B cell (primary cell): ENCODE results near the gene PTPN13. TPM values are rescaled to one million over a fixed set of nuclear protein-coding genes. Genes with fewer than 3 reads are reported as not detected.

Experiments used
- ATAC-seq: fragments of 200-7000 bp; cut with Tn5 transposase; one replicate; pipeline ENCODE4 v1.10.0; 2021; ENCODE audit warnings: low read depth, mild to moderate bottlenecking, moderate number of reproducible peaks, moderate library complexity
- CTCF ChIA-PET: fragments of 350-600 bp; sonication (Branson Sonifier 250); formaldehyde crosslinking; loops from one replicate; lab custom pipeline; 2021; ENCODE audit warnings: antibody characterized with exemption, inconsistent platforms; lab: Charles Lee
- POLR2A ChIA-PET: fragments of 350-600 bp; sonication (Branson Sonifier 250); formaldehyde crosslinking; loops from one replicate; lab custom pipeline; 2021; ENCODE audit warnings: antibody characterized with exemption; lab: Charles Lee
- DNase-seq: peaks from one replicate; pipeline ENCODE4 v3.0.0; 2013
- H2AFZ ChIP-seq: 2 replicates; pipeline ENCODE4 v1.6.1; 2012; ENCODE audit warnings: mild to moderate bottlenecking, low read depth, low read length; ENCODE audit not compliant: insufficient read depth, poor library complexity, severe bottlenecking
- H3K27ac ChIP-seq, 2 donors: 1 replicate in 1 of 2; 2 replicates in 1 of 2; pipeline ENCODE4 v1.5.1; 2012 to 2013; ENCODE audit warnings: low read length in 2 of 2, mild to moderate bottlenecking in 2 of 2, moderate library complexity in 1 of 2
- H3K27me3 ChIP-seq, 4 experiments: fragments of 200-600 bp in 1 of 4; sonication (generic) in 1 of 4; replicated peaks in 1 of 4; 1 replicate in 2 of 4; 2 replicates in 2 of 4; pipeline versions ENCODE4 v1.6.1 to v1.7.0; 2013 to 2016; ENCODE audit warnings: low read length in 3 of 4, mild to moderate bottlenecking in 2 of 4, mixed read lengths in 1 of 4, moderate library complexity in 1 of 4; ENCODE audit not compliant: insufficient read depth in 4 of 4, control insufficient read depth in 3 of 4; ENCODE audit errors: control extremely low read depth in 1 of 4
- H3K36me3 ChIP-seq, 2 experiments: replicated peaks in 1 of 2; 1 replicate in 1 of 2; 2 replicates in 1 of 2; pipeline versions ENCODE4 v1.6.1 to v1.7.1; 2013; ENCODE audit warnings: low read length in 1 of 2; ENCODE audit not compliant: insufficient read depth in 2 of 2, control insufficient read depth in 1 of 2; ENCODE audit errors: control extremely low read depth in 1 of 2, extremely low read depth in 1 of 2
- H3K4me1 ChIP-seq, 2 donors: fragments of 200-600 bp in 1 of 2; sonication (generic) in 1 of 2; 1 replicate in 1 of 2; 2 replicates in 1 of 2; pipeline versions ENCODE4 v1.5.1 to v1.6.1; 2013 to 2017; ENCODE audit warnings: low read length in 2 of 2; ENCODE audit not compliant: control insufficient read depth in 2 of 2, insufficient read depth in 2 of 2
- H3K4me2 ChIP-seq: replicated peaks from 2 replicates; pipeline ENCODE3; 2012; ENCODE audit warnings: mild to moderate bottlenecking, low read depth, low read length; ENCODE audit not compliant: poor library complexity, severe bottlenecking
- H3K4me3 ChIP-seq, 5 experiments: fragments of 200-600 bp in 1 of 5; sonication (generic) in 1 of 5; 1 replicate in 3 of 5; 2 replicates in 2 of 5; pipeline versions ENCODE4 v1.5.1 to v1.7.0; 2011 to 2016; ENCODE audit warnings: low read length in 4 of 5, mild to moderate bottlenecking in 4 of 5, low read depth in 2 of 5, control low read depth in 1 of 5, moderate library complexity in 1 of 5; ENCODE audit not compliant: insufficient read depth in 1 of 5; ENCODE audit errors: control extremely low read depth in 1 of 5, extremely low read depth in 1 of 5
- H3K79me2 ChIP-seq: fragments of 200-600 bp; sonication (generic); one replicate; pipeline ENCODE4 v1.6.0; 2016; ENCODE audit warnings: low read length; ENCODE audit not compliant: control insufficient read depth, insufficient read depth
- H3K9ac ChIP-seq: fragments of 200-600 bp; sonication (generic); 2 replicates; pipeline ENCODE4 v1.6.1; 2017; ENCODE audit warnings: mild to moderate bottlenecking, low read length, moderate library complexity
- H3K9me3 ChIP-seq, 3 donors: one replicate each; pipeline versions ENCODE4 v1.6.1 to v1.7.1; 2013; ENCODE audit warnings: low read length in 2 of 3; ENCODE audit not compliant: control insufficient read depth in 2 of 3, insufficient read depth in 1 of 3; ENCODE audit errors: control extremely low read depth in 1 of 3
- H4K20me1 ChIP-seq: 2 replicates; pipeline ENCODE4 v1.6.0; 2012; ENCODE audit warnings: mild to moderate bottlenecking, low read length; ENCODE audit not compliant: insufficient read depth, control insufficient read depth, poor library complexity, severe bottlenecking
- H3K27ac Mint-ChIP-seq: one replicate; pipeline ENCODE4 v1.8.0; 2021; ENCODE audit warnings: mixed read lengths
- H3K27me3 Mint-ChIP-seq: one replicate; pipeline ENCODE4 v1.8.0; 2021; ENCODE audit warnings: mixed read lengths
- H3K4me1 Mint-ChIP-seq: one replicate; pipeline ENCODE4 v1.8.0; 2021; ENCODE audit warnings: mixed read lengths
- H3K4me3 Mint-ChIP-seq: one replicate; pipeline ENCODE4 v1.8.0; 2021; ENCODE audit warnings: mixed read lengths
- H3K9me3 Mint-ChIP-seq: one replicate; pipeline ENCODE4 v1.8.0; 2022; ENCODE audit warnings: mixed read lengths; ENCODE audit not compliant: insufficient read depth
- EZH2 ChIP-seq: IDR thresholded peaks from 2 replicates; pipeline ENCODE4 v1.6.1; 2012; ENCODE audit warnings: borderline replicate concordance, low read depth, mild to moderate bottlenecking, moderate library complexity, low read length; ENCODE audit not compliant: insufficient read depth, poor library complexity, severe bottlenecking
- WGBS: methylation state at CpG from one replicate; pipeline ENCODE4 v1.1.5; 2013; ENCODE audit warnings: missing lambda C conversion rate; ENCODE audit not compliant: insufficient coverage; 5-methylcytosine and 5-hydroxymethylcytosine counted together
- intact Hi-C: fragments of 100-400 bp; cut with micrococcal nuclease; formaldehyde crosslinking; loops from one replicate; pipeline ENCODE4 v1.10.0; 2022
- polyA plus RNA-seq: library from polyadenylated mRNA; depleted of rRNA; stranded (reverse); fragments of >200 nt; gene quantifications from 2 replicates; pipeline ENCODE4 v1.2.3, GENCODE V29; 2012
- total RNA-seq, 2 donors: library from RNA; stranded (reverse); fragments of 120-200 nt in 1 of 2; gene quantifications; 1 replicate in 1 of 2; 2 replicates in 1 of 2; pipeline versions ENCODE4 v1.2.3 to v1.2.4, GENCODE V29; 2013 to 2022
- TF ChIP-seq, protein P1 (sequence below): fragments of 200-600 bp; IDR thresholded peaks from one replicate; pipeline ENCODE4 v1.8.0; 2022; ENCODE audit warnings: antibody characterized with exemption, mild to moderate bottlenecking

The PTPN13 gene
- total and polyA plus RNA-seq, 2 donors (not counting 1 experiment from before 2014, with no cell fraction given) = 0.91 TPM; not detected in 1

DNA sequence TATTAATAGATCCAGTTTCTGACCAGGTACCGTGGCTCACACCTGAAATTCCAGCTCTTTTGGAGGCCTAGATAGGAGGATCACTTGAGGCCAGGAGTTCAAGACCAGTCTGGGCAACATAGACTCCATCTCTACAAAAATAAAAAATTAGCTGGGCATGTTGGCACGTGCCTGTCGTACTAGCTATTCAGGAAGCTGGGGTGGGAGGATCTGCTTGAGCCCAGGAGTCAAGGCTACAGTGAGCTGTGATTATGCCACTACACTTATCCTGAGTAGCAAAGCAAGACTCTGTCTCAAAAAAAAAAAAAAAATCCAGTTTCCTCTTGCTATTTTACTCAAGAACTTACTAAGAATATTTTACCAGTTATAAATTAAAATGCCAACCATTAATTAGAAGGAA is 163.4 kb downstream of the PTPN13 start:
- H3K4me3 Mint-ChIP-seq = no peak overlapping the region

DNA sequence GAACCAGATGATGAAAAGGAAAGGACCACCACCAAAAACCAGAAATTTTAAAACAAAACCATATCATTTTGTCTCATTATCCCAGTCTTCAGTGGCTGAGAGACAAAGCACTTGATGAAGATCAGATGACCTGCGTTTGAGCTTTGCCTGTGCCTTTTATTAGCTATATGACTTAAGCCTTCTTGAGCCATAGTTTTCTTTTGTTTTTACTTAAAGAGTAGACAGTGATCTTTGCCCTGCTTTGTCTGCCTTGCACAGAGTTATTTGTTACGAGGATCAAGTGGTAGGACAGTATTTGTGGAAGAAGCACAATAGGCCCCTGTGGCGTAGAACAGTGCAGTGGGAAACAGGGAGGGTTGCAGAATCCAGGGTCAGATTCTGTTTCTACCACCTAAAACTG is 165.2 kb downstream of the PTPN13 start:
- no peaks in the 10 kb centered on the region for H3K9me3 Mint-ChIP-seq
- TF ChIP-seq, protein P1, sequence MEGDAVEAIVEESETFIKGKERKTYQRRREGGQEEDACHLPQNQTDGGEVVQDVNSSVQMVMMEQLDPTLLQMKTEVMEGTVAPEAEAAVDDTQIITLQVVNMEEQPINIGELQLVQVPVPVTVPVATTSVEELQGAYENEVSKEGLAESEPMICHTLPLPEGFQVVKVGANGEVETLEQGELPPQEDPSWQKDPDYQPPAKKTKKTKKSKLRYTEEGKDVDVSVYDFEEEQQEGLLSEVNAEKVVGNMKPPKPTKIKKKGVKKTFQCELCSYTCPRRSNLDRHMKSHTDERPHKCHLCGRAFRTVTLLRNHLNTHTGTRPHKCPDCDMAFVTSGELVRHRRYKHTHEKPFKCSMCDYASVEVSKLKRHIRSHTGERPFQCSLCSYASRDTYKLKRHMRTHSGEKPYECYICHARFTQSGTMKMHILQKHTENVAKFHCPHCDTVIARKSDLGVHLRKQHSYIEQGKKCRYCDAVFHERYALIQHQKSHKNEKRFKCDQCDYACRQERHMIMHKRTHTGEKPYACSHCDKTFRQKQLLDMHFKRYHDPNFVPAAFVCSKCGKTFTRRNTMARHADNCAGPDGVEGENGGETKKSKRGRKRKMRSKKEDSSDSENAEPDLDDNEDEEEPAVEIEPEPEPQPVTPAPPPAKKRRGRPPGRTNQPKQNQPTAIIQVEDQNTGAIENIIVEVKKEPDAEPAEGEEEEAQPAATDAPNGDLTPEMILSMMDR = no peak
- TF ChIP-seq EZH2 = no peak

More for the DNA sequence above, 163.4 kb downstream of the PTPN13 start:
- Histone ChIP-seq H3K4me3 (no peak overlapping the region), H3K27me3 (no peaks in the 10 kb centered on the region), H3K9me3 (no peaks in the 10 kb centered on the region), H3K79me2 (no peaks in the 10 kb centered on the region), H2AFZ (no peak overlapping the region), H3K36me3 (no peaks in the 10 kb centered on the region), H4K20me1 (no peaks in the 10 kb centered on the region), H3K27ac (no peak overlapping the region), H3K4me1 (no peaks in the 10 kb centered on the region), H3K9ac (no peak overlapping the region), H3K4me2 (no peak overlapping the region)
- no peak for DNase-seq
- Mint-ChIP-seq H3K27ac (no peak overlapping the region), H3K27me3 (no peaks in the 10 kb centered on the region), H3K4me1 (no peaks in the 10 kb centered on the region), H3K9me3 (no peaks in the 10 kb centered on the region)
- CTCF ChIA-PET = no interaction called here
- POLR2A ChIA-PET = no interaction called here
- intact Hi-C loops = no loop called here
- no peak for TF ChIP-seq EZH2
- TF ChIP-seq, protein P1 = no peak
- ATAC-seq = no peak
- 80% methylated on average over 2 of the region's 3 CpGs for WGBS

More for the DNA sequence above, 165.2 kb downstream of the PTPN13 start:
- H3K4me2 ChIP-seq = no peak overlapping the region
- no peak for ATAC-seq
- no peak for DNase-seq
- WGBS = 92% methylated on average over 2 of the region's 3 CpGs
- Mint-ChIP-seq H3K4me1 (no peaks in the 10 kb centered on the region), H3K4me3 (no peak overlapping the region), H3K27ac (no peak overlapping the region), H3K27me3 (no peaks in the 10 kb centered on the region)
- H3K9me3 ChIP-seq = no peaks in the 10 kb centered on the region
- H3K4me1 ChIP-seq = no peaks in the 10 kb centered on the region
- ChIA-PET POLR2A (no interaction called here), CTCF (no interaction called here)
- intact Hi-C loops = no loop called here
- no peak overlapping the region for H3K4me3 ChIP-seq
- no peaks in the 10 kb centered on the region for H3K79me2 ChIP-seq
- H3K27me3 ChIP-seq = no peaks in the 10 kb centered on the region
- no peaks in the 10 kb centered on the region for H4K20me1 ChIP-seq
- H2AFZ ChIP-seq = no peak overlapping the region
- no peak overlapping the region for H3K9ac ChIP-seq
- no peaks in the 10 kb centered on the region for H3K36me3 ChIP-seq
- no peak overlapping the region for H3K27ac ChIP-seq
